ENCODE data around the gene SPACA4.
"Not testable (repeated sequence)": the region's sequence is repeated elsewhere in the genome, so short reads cannot be mapped to it uniquely, and the experiment has no call there.

The SPACA4 gene

GRCh38 chr19:48606463-48607358 lies at the start of gene SPACA4:
Gene SPACA4, plus strand, starts transcription at chr19:48606742. Its CDS starts 237 bp downstream, at chr19:48606979.
- DNase-seq (ENCODE audit: low read depth in 2 of 2): no peak

- DNase-seq (ENCODE audit: low read depth in 2 of 2): no peak
Measured at GRCh38 chr19:48556825-48557224, 49.7 kb upstream of the SPACA4 start.

- no peak for DNase-seq (ENCODE audit: low read depth in 2 of 2)
Measured at GRCh38 chr19:48558018-48558684, 48.4 kb upstream of the SPACA4 start.

GRCh38 chr19:48560095-48560530 lies 46.4 kb upstream of the SPACA4 start:
- no peak for DNase-seq (ENCODE audit: low read depth in 2 of 2)

- no peak for DNase-seq (ENCODE audit: low read depth in 2 of 2)
Measured at GRCh38 chr19:48561412-48561811, 45.1 kb upstream of the SPACA4 start.

GRCh38 chr19:48565090-48565489 lies 41.5 kb upstream of the SPACA4 start:
- no peak for DNase-seq (ENCODE audit: low read depth in 2 of 2)

- no peak for DNase-seq (ENCODE audit: low read depth in 2 of 2)
Measured at GRCh38 chr19:48568345-48568886, 38.1 kb upstream of the SPACA4 start.

- no peak for DNase-seq (ENCODE audit: low read depth in 2 of 2)
Measured at GRCh38 chr19:48569814-48570213, 36.7 kb upstream of the SPACA4 start.

GRCh38 chr19:48571378-48572162 lies 35.0 kb upstream of the SPACA4 start:
- DNase-seq (ENCODE audit: low read depth in 2 of 2): no peak

- DNase-seq (ENCODE audit: low read depth in 2 of 2): no peak
Measured at GRCh38 chr19:48573163-48573505, 33.4 kb upstream of the SPACA4 start.

- no peak for DNase-seq (ENCODE audit: low read depth in 2 of 2)
Measured at GRCh38 chr19:48575931-48576622, 30.5 kb upstream of the SPACA4 start.

- not testable (repeated sequence) for DNase-seq (ENCODE audit: low read depth in 2 of 2)
Measured at GRCh38 chr19:48577908-48578307, 28.6 kb upstream of the SPACA4 start.

GRCh38 chr19:48578891-48579290 lies 27.7 kb upstream of the SPACA4 start:
- no peak for DNase-seq (ENCODE audit: low read depth in 2 of 2)

- DNase-seq (ENCODE audit: low read depth in 2 of 2): no peak
Measured at GRCh38 chr19:48582168-48582567, 24.4 kb upstream of the SPACA4 start.

- DNase-seq (ENCODE audit: low read depth in 2 of 2): no peak
Measured at GRCh38 chr19:48587387-48587786, 19.2 kb upstream of the SPACA4 start.

- DNase-seq (ENCODE audit: low read depth in 2 of 2): peak; percentile 82 to 88
Measured at GRCh38 chr19:48588670-48589401, 17.7 kb upstream of the SPACA4 start.

GRCh38 chr19:48591021-48591420 lies 15.5 kb upstream of the SPACA4 start:
- no peak for DNase-seq (ENCODE audit: low read depth in 2 of 2)

- DNase-seq (ENCODE audit: low read depth in 2 of 2): no peak
Measured at GRCh38 chr19:48595171-48595570, 11.4 kb upstream of the SPACA4 start.

- no peak for DNase-seq (ENCODE audit: low read depth in 2 of 2)
Measured at GRCh38 chr19:48595833-48596232, 10.7 kb upstream of the SPACA4 start.

GRCh38 chr19:48596237-48596636 lies 10.3 kb upstream of the SPACA4 start:
- DNase-seq (ENCODE audit: low read depth in 2 of 2): no peak

Measured in stimulated activated CD4-positive, alpha-beta T cell treated with anti-CD3 and anti-CD28 coated beads, Interleukin-4, amount 100 ng/mL, for 48 hours (primary cell).